NK-92 (cell line): ENCODE data around the gene SLC30A3.

Source experiments
- DNase-seq: peaks from one replicate; lab custom pipeline; 2025; ENCODE audit not compliant: unreplicated experiment; lab: John Stamatoyannopoulos, UW

The SLC30A3 gene

GRCh38 chr2:27208486-27209050 lies 54.3 kb downstream of the SLC30A3 start:
- no peak for DNase-seq

GRCh38 chr2:27206346-27206745 lies 56.5 kb downstream of the SLC30A3 start:
- DNase-seq, result no peak

GRCh38 chr2:27205206-27205605 lies 57.6 kb downstream of the SLC30A3 start:
- no peak for DNase-seq

- no peak for DNase-seq
Observed at GRCh38 chr2:27204566-27204965, 58.3 kb downstream of the SLC30A3 start.

GRCh38 chr2:27203741-27204140 lies 59.1 kb downstream of the SLC30A3 start:
- no peak for DNase-seq
